HT-29 (cell line): ENCODE measurements around the gene MARK2. TPM values are rescaled to one million over a fixed set of nuclear protein-coding genes. Genes with fewer than 3 reads are reported as not detected.
A peak's percentile ranks its signal among the peaks of the same experiment; 100 is the strongest.
"Not testable (repeated sequence)": the region's sequence is repeated elsewhere in the genome, so short reads cannot be mapped to it uniquely, and the experiment has no call there.

Source experiments
- DNase-seq: peaks from one replicate; pipeline ENCODE4 v3.0.0-alpha.2; 2015; ENCODE audit warnings: low spot score
- total RNA-seq: library from RNA; depleted of rRNA; stranded (reverse); fragments of >200 nt; shearing (Covaris generic); gene quantifications from 2 replicates; pipeline ENCODE4 v1.2.3, GENCODE V29; 2014

The MARK2 gene
- total RNA-seq, 1 experiment from 2014 or later, result 96.1 TPM

- no peak for DNase-seq
Observed at GRCh38 chr11:63854696-63855095, 15.8 kb downstream of the MARK2 start.

GRCh38 chr11:63855975-63856374 is 17.1 kb downstream of the MARK2 start:
- no peak for DNase-seq

GRCh38 chr11:63858628-63859550 is 20.0 kb downstream of the MARK2 start:
- no peak for DNase-seq

DNA sequence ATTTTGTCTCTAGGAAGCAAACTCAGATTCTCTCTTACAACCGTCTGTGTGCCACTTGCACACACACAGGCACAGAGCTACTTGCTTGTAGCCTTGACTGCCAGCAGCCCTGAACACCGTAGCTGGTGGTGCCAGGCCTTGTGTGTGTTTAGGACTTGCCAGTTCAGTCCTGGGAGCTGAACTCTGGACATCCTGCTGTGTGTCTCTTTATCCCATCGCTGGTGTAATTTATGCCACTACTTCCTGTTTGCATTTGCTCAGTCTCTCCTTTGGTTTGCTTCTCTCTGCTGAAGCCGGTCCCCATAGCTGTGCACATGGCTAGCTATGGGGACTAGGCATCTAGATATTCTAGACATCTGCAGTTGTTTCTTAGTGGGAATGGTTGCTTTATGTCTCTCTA is 24.0 kb downstream of the MARK2 start:
- peak; percentile 61 for DNase-seq

GRCh38 chr11:63863620-63864019 is 24.7 kb downstream of the MARK2 start:
- DNase-seq, result not testable (repeated sequence)

DNA sequence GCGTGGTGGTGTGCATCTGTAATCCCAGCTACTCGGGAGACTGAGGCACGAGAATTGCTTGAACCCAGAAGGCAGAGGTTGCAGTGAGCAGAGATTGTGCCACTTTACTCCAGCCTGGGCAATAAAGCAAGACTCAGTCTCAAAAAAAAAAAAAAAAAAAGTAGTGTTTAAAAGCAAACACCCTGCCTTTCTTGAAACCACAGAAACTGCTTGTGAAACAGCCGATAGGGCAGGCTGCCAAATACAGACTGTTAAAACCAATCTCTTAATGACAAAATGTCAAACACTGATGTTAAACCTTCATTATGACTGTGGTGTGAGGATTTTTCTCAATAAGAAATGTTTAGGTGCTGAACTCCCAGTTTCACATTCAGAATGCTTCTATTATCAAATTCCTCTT is 27.3 kb downstream of the MARK2 start:
- peak; percentile 82 for DNase-seq

DNA sequence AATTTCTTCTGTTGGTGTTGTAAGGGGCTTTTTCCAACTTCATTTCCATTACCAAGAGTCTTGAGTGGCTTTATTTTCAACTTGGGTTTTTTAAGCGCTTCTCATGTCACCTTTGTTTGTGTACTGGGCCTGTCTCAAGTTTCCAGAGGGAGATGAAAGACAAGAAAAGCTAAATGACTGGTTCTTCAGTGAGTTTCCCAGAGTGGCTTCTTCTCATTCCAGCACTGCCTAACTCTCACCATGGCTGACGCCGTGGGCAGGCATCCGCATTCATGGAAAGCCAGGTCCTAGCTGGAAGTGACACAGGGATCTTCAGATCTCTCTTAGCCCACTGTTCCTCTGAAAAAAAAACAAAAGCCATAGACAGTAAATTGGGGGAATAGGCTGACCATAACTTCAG is 28.6 kb downstream of the MARK2 start:
- DNase-seq, result no peak

DNA sequence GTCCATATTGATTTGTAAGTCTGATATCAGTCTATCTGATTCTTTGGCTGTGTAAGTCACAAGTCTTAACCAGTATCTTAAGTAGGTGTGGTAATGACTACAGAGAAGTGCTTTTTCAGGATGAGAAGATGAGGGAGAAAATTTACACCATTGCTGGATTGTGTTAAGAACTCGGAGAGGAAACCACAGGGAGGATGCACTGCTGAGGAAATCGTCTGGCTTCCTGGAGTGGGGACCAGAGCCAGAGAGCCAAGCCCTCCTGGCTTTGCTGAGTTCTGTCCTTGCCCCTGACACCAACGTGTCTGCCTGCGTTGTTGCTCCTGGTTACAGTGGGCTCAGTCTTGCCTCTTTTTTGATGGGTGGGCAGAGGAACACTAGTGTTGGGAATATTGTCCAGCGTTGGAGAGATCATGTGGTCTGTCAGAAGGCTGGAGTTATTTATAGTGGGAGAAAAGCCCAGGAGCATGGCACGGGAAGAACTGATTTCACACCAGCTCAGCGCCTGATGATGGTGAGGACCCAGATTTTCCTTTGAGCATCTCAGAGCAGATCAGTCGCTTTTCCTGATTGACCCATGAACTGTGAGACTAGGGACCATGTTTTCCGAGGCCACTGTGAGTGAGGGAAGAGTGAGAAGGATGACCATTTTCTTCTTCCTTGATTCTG is 29.6 kb downstream of the MARK2 start:
- DNase-seq, result no peak

GRCh38 chr11:63869171-63869591 is 30.3 kb downstream of the MARK2 start:
- DNase-seq, result peak; percentile 69

DNA sequence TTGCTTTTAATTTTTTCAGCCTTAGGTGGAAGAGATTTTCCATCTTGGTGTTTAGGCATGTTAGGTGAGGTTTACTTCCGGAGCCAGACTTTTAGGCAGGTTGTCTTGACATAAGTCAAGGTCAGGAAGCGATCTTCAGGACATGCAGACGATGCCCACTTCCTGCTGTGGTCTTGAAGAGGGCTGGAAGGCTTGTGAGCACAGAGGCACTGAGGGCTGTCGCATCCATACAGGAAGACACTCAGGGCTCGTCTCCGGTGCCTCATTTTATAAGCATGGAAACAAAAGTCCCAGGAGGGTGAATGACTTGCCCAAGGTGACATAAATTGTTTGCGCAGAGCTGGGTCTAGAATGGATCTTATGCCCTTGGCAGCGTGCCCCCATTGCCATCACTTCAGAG is 30.8 kb downstream of the MARK2 start:
- no peak for DNase-seq

DNA sequence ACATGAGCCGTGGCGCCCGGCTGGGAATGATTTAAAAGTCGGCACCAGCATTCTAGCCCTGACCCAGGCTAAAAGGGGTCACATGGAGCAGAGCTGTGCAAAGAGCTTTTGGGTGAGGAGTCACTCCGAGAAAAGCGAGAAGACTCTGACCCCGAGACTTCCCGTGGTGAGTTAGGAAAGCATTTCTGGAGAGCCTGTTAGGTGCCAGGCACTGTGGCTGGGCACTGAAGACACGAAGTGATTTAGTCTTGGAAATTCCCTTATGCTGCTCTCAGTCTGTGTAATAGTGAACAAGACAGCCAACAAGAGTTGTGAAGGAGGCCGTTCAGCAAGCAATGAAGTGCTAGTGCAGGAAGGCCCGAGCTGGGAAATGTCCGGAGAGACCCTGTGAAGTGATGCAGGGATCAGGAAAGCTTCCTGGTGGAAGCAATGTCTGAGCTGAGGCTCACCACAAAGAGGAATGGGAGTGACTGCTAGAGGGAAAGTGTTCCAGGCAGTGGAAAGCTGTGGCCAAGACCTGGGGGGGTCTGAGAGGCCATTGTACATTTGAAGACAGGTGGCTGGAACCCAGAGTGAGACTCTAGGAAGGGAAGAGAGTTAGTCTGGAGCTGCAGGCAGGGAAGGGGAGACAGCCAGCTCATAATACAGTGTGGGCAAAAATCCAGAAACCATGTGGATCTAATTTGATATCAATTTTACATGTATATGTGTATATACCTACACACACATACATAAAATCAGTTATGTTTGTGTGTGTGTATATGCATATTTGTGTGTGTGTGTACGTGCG is 31.6 kb downstream of the MARK2 start:
- no peak for DNase-seq

GRCh38 chr11:63871962-63872799 is 33.3 kb downstream of the MARK2 start:
- peak; percentile 96 for DNase-seq

GRCh38 chr11:63872800-63873197 is 33.9 kb downstream of the MARK2 start:
- no peak for DNase-seq

DNA sequence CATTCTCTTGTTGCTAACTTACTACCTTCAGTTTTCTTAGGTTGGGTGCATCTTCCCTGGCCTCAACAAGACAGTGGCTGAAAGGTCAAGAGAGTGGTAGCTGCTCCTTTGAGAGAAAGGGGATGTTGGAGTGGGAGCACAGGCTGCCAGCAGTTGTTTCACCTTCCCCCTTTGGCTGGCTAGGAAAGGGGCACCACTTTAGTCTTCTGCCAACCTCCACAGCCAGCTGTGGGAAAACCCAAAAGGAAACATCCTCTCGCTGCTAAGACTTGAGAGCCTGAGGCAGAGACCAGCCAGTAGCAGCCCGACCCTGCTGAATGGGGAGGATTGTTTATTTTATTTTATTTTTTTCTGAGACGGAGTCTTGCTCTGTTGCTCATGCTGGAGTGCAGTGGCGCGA is 34.4 kb downstream of the MARK2 start:
- no peak for DNase-seq

GRCh38 chr11:63874511-63874910 is 35.6 kb downstream of the MARK2 start:
- DNase-seq, result no peak

- DNase-seq, result no peak
Observed at GRCh38 chr11:63875506-63876065, 36.7 kb downstream of the MARK2 start.

DNA sequence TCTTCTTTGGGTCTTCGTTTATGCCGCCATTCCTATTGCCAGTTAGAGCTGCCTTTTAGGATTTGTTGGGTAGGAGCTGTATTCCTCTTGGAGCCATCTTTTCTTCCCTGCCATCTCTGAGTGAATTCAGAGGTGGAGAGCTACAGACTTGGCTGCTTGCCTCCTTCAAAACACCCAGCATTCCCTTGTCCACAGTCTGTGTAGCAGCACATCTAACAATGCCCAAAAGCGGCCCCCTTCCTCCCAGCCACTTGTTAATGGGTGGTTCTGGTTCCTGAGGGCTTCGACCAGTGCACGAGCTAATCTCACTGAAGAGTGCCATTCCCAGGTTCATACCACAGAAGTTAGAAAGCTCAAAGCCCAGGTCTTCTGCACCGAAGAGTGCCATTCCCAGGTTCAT is 37.7 kb downstream of the MARK2 start:
- DNase-seq, result no peak

GRCh38 chr11:63877658-63878241 is 38.8 kb downstream of the MARK2 start:
- no peak for DNase-seq

DNA sequence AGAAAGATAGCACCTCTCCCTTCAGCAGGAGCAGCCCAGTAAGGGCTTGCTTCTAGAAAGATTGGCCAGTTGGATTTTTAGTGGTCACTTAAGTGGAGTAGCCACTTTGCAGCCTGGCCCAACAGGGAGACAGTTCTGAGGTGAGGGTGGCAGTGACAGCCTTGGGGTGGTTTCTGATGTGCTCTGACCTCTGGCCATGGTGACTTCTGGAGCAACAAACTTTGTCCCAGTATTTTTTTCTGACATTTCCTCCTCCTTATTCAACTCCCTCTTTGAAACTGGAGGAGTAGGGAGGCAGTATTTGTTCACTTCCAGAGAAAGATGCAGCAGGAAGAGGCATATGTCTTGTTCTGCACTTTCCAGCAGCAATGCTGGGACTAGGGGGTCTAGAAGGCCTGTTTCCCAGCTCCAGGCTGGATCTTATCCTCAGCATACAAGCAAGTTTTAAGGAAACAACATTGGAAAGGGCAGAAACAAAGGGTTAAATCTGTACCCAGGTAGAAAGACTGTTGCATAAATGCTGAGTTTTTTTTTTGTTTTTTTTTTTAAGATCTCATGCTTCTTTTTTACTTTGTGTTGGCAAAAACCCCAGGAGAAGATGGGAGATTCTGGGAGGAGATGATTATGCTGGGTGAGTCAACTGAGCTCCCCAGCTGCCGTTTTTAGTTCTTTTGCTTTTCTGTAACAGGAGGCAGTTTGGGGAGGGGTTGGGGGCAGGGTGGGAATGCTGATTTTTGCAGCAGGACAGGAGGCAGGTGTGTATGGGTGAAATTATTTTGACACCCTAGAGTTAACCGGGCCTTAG is 40.9 kb downstream of the MARK2 start:
- no peak for DNase-seq

DNA sequence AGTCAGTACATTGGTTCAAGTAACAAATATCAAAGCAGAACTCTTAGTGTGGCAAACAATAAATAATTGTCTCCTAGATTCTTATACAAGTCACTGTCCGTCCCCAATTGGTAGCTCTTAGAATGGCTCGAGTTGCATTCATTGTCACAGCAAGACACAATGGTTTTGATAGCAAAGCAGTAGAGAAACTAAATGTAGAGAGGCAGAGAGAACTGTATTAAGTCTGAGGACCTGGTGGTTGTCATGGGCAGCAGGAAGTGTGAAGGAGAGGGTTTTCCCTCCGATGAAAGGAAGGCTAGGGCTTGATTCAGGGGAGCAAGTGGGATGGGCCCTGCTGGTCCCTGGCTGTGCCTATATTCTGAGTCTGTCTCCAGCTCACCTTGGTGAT is 41.5 kb downstream of the MARK2 start:
- DNase-seq, result no peak
